ENCODE measurements around the gene MIER1. TPM values are rescaled to one million over a fixed set of nuclear protein-coding genes. Genes with fewer than 3 reads are reported as not detected.

The MIER1 gene
- total RNA-seq, 1 donor from 2014 or later, result 32.5 TPM

- Mint-ChIP-seq H3K27ac (no peak overlapping the region), H3K4me1 (ENCODE audit: low read depth) (peaks cover 9% of the 10 kb centered on the region), H3K9me3 (ENCODE audit: low read depth) (no peaks in the 10 kb centered on the region), H3K4me3 (ENCODE audit: low read depth) (no peak overlapping the region), H3K36me3 (ENCODE audit: insufficient read depth) (peaks cover 21% of the 10 kb centered on the region), H3K27me3 (no peaks in the 10 kb centered on the region)
- TF ChIP-seq CTCF (IDR thresholded peaks at IDR 0.05; ENCODE audit: unreplicated experiment), result no peak
- no peak for DNase-seq (ENCODE audit: low spot score, unreplicated experiment)
Measured at GRCh38 chr1:66981679-66982078, 56.9 kb downstream of the MIER1 start.

DNA sequence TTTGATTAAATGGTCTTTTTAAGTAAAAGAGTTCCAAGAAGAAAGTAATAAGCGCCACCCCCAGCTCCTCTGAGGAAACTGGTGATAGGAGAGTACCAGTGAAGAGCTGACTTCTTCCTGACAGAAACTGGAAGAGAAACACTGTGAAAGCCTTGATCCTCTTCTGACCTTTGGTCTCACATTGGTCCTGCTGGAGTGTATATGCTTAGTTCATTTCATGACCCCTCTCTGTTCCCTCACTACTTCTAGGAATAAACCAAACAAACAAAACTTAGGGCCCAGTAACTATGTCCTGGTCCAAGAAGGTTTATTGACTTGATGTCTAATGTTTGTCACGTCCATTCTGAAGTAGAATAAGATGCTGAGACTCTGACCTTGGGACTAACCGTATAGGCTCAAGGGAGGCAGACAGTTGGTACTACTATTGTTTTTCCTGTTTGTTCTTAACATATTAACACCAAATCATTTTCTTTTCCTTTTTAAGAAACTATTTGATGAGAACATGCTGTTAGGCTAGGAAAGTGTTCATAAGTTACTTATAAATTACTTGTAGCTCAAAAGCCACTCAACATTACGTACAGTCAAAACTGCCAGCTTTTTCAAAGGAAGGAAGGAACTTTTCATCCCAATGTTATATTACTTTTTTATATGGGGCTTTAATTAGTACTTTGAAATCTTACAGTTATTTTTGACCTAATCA is 57.9 kb downstream of the MIER1 start:
- peaks cover 21% of the 10 kb centered on the region for H3K36me3 Mint-ChIP-seq (ENCODE audit: insufficient read depth)
- TF ChIP-seq CTCF (IDR thresholded peaks at IDR 0.05; ENCODE audit: unreplicated experiment), result no peak
- no peak for DNase-seq (ENCODE audit: low spot score, unreplicated experiment)
- H3K4me3 Mint-ChIP-seq (ENCODE audit: low read depth), result no peak overlapping the region
- H3K27ac Mint-ChIP-seq, result no peak overlapping the region
- H3K4me1 Mint-ChIP-seq (ENCODE audit: low read depth), result peaks cover 9% of the 10 kb centered on the region
- H3K27me3 Mint-ChIP-seq, result no peaks in the 10 kb centered on the region
- H3K9me3 Mint-ChIP-seq (ENCODE audit: low read depth), result no peaks in the 10 kb centered on the region

DNA sequence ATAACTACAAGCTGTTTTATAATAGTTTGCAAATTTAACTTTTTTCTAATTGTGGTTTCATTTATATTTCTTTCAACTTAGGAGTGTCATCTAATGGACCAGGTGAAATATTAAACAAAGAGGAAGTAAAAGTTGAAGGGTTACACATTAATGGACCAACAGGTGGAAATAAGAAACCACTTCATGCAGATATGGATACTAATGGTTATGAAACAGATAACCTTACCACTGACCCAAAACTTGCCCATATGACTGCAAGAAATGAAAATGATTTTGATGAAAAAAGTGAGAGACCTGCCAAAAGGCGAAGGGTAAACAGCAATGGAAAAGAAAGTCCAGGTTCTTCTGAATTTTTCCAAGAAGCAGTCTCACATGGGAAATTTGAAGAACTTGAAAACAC is 59.7 kb downstream of the MIER1 start:
- no peak overlapping the region for H3K4me3 Mint-ChIP-seq (ENCODE audit: low read depth)
- no peak for DNase-seq (ENCODE audit: low spot score, unreplicated experiment)
- no peak for TF ChIP-seq CTCF (IDR thresholded peaks at IDR 0.05; ENCODE audit: unreplicated experiment)
- no peaks in the 10 kb centered on the region for H3K27me3 Mint-ChIP-seq
- no peaks in the 10 kb centered on the region for H3K9me3 Mint-ChIP-seq (ENCODE audit: low read depth)
- peaks cover 16% of the 10 kb centered on the region for H3K36me3 Mint-ChIP-seq (ENCODE audit: insufficient read depth)
- peaks cover 9% of the 10 kb centered on the region for H3K4me1 Mint-ChIP-seq (ENCODE audit: low read depth)
- H3K27ac Mint-ChIP-seq, result no peak overlapping the region

GRCh38 chr1:66985835-66986234 is 61.0 kb downstream of the MIER1 start:
- no peak for TF ChIP-seq CTCF (IDR thresholded peaks at IDR 0.05; ENCODE audit: unreplicated experiment)
- no peaks in the 10 kb centered on the region for H3K9me3 Mint-ChIP-seq (ENCODE audit: low read depth)
- H3K27me3 Mint-ChIP-seq, result no peaks in the 10 kb centered on the region
- DNase-seq (ENCODE audit: low spot score, unreplicated experiment), result no peak
- no peak overlapping the region for H3K27ac Mint-ChIP-seq
- peaks cover 9% of the 10 kb centered on the region for H3K4me1 Mint-ChIP-seq (ENCODE audit: low read depth)
- H3K4me3 Mint-ChIP-seq (ENCODE audit: low read depth), result no peak overlapping the region
- H3K36me3 Mint-ChIP-seq (ENCODE audit: insufficient read depth), result peaks cover 15% of the 10 kb centered on the region

DNA sequence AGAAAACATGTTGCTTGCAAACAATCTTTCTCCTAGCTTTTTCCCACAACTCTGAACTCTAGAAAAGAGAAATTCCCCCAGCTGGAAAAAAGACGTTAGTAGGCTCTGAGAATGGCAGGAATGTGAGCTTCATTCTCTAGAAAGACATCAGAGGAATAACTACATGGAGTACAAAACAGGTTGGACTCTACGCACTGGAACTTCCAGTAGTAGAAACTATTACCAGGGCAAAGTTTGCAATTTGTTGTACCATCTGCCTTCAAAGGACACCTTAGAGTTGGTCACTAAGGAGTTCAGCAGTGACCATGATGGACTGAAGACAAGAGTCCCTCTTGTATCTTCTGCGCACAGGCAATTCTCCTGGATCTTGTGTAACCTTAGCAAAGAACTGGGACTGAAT is 68.3 kb downstream of the MIER1 start:
- no peak overlapping the region for H3K27ac Mint-ChIP-seq
- H3K4me1 Mint-ChIP-seq (ENCODE audit: low read depth), result no peaks in the 10 kb centered on the region
- peaks cover 9% of the 10 kb centered on the region for H3K36me3 Mint-ChIP-seq (ENCODE audit: insufficient read depth)
- no peak for TF ChIP-seq CTCF (IDR thresholded peaks at IDR 0.05; ENCODE audit: unreplicated experiment)
- no peak overlapping the region for H3K4me3 Mint-ChIP-seq (ENCODE audit: low read depth)
- no peaks in the 10 kb centered on the region for H3K9me3 Mint-ChIP-seq (ENCODE audit: low read depth)
- DNase-seq (ENCODE audit: low spot score, unreplicated experiment), result no peak
- no peaks in the 10 kb centered on the region for H3K27me3 Mint-ChIP-seq
